ENCODE results near the gene COQ5.

DNA sequence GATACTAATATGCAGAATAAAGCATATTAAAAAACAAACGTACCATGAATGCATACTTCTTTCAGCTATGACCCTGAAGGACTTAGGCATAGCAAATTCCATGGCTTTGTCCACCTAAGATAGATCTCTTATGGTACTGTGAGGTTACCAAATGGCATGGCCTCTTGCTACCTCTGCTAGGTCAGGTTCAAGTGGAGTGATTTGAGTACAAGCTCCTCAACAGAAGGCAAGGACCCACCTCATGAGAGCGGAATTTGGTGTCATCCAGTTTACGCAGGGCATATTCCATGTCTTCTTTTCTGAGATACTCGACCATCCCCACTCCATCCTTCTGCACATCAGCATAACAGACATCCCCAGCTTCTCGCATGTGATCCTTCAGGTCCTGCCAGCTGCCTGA is 65.2 kb downstream of the COQ5 start:
- TF ChIP-seq, protein P1, sequence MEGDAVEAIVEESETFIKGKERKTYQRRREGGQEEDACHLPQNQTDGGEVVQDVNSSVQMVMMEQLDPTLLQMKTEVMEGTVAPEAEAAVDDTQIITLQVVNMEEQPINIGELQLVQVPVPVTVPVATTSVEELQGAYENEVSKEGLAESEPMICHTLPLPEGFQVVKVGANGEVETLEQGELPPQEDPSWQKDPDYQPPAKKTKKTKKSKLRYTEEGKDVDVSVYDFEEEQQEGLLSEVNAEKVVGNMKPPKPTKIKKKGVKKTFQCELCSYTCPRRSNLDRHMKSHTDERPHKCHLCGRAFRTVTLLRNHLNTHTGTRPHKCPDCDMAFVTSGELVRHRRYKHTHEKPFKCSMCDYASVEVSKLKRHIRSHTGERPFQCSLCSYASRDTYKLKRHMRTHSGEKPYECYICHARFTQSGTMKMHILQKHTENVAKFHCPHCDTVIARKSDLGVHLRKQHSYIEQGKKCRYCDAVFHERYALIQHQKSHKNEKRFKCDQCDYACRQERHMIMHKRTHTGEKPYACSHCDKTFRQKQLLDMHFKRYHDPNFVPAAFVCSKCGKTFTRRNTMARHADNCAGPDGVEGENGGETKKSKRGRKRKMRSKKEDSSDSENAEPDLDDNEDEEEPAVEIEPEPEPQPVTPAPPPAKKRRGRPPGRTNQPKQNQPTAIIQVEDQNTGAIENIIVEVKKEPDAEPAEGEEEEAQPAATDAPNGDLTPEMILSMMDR (IDR thresholded peaks at IDR 0.05; ENCODE audit: low read depth, low read length): no peak
- no peak for TF ChIP-seq EZH2phosphoT487 (IDR thresholded peaks at IDR 0.05; ENCODE audit: low read depth)

All from OCI-LY3 (cell line).